Gastroesophageal sphincter (tissue), 4 donors: ENCODE measurements around the gene MRPL47. TPM values are rescaled to one million over a fixed set of nuclear protein-coding genes. Genes with fewer than 3 reads are reported as not detected.

Experiments used
- ATAC-seq: fragments of 150-250 bp; one replicate; pipeline ENCODE4 v1.9.1; 2016; ENCODE audit warnings: mild to moderate bottlenecking, moderate library complexity
- H3K27ac ChIP-seq, 4 donors: fragments of 200-600 bp; sonication (generic) in 3 of 4; 1 replicate in 3 of 4; 2 replicates in 1 of 4; pipeline ENCODE4 v1.5.1; 2016 to 2019
- H3K27me3 ChIP-seq: fragments of 200-600 bp; sonication (generic); one replicate; pipeline ENCODE4 v1.5.1; 2019
- H3K36me3 ChIP-seq, 2 donors: fragments of 200-600 bp; sonication (generic); one replicate each; pipeline ENCODE4 v1.5.1; 2019; ENCODE audit warnings: control low read depth in 1 of 2
- H3K4me1 ChIP-seq, 3 donors: fragments of 200-600 bp; sonication (generic); 1 replicate in 2 of 3; 2 replicates in 1 of 3; pipeline ENCODE4 v1.5.1; 2016 to 2019; ENCODE audit warnings: control low read depth in 2 of 3
- H3K4me3 ChIP-seq, 2 donors: fragments of 200-600 bp; sonication (generic); one replicate each; pipeline ENCODE4 v1.5.1; 2019; ENCODE audit warnings: mild to moderate bottlenecking in 1 of 2, moderate library complexity in 1 of 2
- H3K9me3 ChIP-seq, 3 donors: fragments of 200-600 bp; sonication (generic); one replicate each; pipeline ENCODE4 v1.5.1; 2017 to 2019; ENCODE audit warnings: control low read depth in 2 of 3
- EP300 ChIP-seq: sonication (generic); formaldehyde crosslinking; IDR thresholded peaks from one replicate; pipeline ENCODE4 v1.6.1; 2017; ENCODE audit warnings: antibody characterized with exemption, mild to moderate bottlenecking
- POLR2A ChIP-seq, 2 donors: fragments of 450-650 bp; IDR thresholded peaks; one replicate each; pipeline ENCODE4 v1.6.1; 2017; ENCODE audit warnings: antibody characterized with exemption in 2 of 2, mild to moderate bottlenecking in 2 of 2, moderate library complexity in 1 of 2
- POLR2AphosphoS5 ChIP-seq: sonication (generic); formaldehyde crosslinking; IDR thresholded peaks from one replicate; pipeline ENCODE4 v1.6.1; 2017; ENCODE audit warnings: antibody characterized with exemption
- WGBS, 2 donors: methylation state at CpG; one replicate each; pipeline ENCODE4 v1.1.5; 2018; ENCODE audit warnings: low coverage in 1 of 2; 5-methylcytosine and 5-hydroxymethylcytosine counted together
- small RNA-seq, 4 donors: library from RNA; depleted of rRNA; stranded (forward); fragments of <200 nt; gene quantifications; one replicate each; pipeline ENCODE3, GENCODE V24; 2016
- total RNA-seq, 4 donors: library from RNA; depleted of rRNA; stranded (reverse); fragments of >200 nt; gene quantifications; one replicate each; pipeline ENCODE4 v1.1.0, GENCODE V29; 2016
- TF ChIP-seq, protein P1 (sequence below), 4 experiments: fragments of 200-600 bp in 2 of 4; fragments of 450-650 bp in 2 of 4; sonication (generic) in 1 of 4; IDR thresholded peaks; one replicate each; pipeline ENCODE4 v1.5.1; 2017 to 2019; ENCODE audit warnings: antibody characterized with exemption in 4 of 4, mild to moderate bottlenecking in 2 of 4, moderate library complexity in 2 of 4

MRPL47 gene
- total RNA-seq, 4 donors from 2014 or later: 20.1 to 32.3 (median 24.8) TPM

DNA sequence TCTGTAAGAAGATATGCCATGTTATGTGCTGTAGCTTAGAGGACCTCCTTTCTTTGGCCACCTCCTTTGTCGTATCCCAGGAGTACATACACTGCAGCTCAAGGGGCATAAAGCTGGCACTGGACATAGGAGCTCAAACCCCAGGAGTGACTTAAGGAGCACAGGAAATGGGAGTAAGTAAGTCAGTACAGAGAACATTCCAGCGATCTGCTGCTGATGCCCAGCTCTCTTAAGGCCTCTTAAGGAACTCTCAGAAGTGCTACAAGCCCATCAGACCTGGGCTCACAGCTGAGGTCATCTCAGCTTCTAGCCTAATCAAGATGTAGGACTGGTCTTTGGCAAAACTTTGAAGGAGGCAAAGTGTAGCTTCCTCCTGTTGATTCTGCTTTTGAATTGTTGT, 63.3 kb downstream of the MRPL47 start:
- no peak for TF ChIP-seq EP300
- TF ChIP-seq, protein P1, sequence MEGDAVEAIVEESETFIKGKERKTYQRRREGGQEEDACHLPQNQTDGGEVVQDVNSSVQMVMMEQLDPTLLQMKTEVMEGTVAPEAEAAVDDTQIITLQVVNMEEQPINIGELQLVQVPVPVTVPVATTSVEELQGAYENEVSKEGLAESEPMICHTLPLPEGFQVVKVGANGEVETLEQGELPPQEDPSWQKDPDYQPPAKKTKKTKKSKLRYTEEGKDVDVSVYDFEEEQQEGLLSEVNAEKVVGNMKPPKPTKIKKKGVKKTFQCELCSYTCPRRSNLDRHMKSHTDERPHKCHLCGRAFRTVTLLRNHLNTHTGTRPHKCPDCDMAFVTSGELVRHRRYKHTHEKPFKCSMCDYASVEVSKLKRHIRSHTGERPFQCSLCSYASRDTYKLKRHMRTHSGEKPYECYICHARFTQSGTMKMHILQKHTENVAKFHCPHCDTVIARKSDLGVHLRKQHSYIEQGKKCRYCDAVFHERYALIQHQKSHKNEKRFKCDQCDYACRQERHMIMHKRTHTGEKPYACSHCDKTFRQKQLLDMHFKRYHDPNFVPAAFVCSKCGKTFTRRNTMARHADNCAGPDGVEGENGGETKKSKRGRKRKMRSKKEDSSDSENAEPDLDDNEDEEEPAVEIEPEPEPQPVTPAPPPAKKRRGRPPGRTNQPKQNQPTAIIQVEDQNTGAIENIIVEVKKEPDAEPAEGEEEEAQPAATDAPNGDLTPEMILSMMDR (IDR thresholded peaks at IDR 0.05): no peak
- TF ChIP-seq POLR2AphosphoS5: no peak
- no peak for TF ChIP-seq POLR2A (IDR thresholded peaks at IDR 0.05)
- H3K9me3 ChIP-seq: no peaks in the 10 kb centered on the region
- 83 to 88% methylated on average over 1 to 2 of the region's 2 CpGs for WGBS, 2 donors
- ATAC-seq: no peak
- H3K4me1 ChIP-seq: peaks cover 0 to 9% (median 0%) of the 10 kb centered on the region in 3 donors
- H3K27ac ChIP-seq: no peak overlapping the region
- no peaks in the 10 kb centered on the region for H3K36me3 ChIP-seq
- no peak overlapping the region for H3K4me3 ChIP-seq
- H3K27me3 ChIP-seq: no peaks in the 10 kb centered on the region

Small RNA genes within 50 kb of the gene (small RNA-seq; reads per million reads assigned to genes)
- gene AC090425.1: 0 reads per million in 4 donors
- 0 reads per million in 4 donors for gene RF01210

Other genes with a start within 250 kb of the MRPL47 start
- gene GNB4, start 153.2 kb downstream of the MRPL47 start, total RNA-seq: 100 to 1,000 TPM in 1 of 4 donors, 10 to 100 TPM in 3; 74.2 to 158 (median 82.1) TPM
- 10 to 100 TPM; 26.1 to 33.5 (median 29.9) TPM for gene ACTL6A, start 41.7 kb downstream of the MRPL47 start, total RNA-seq
- gene NDUFB5, start 156 bp upstream of the MRPL47 start, total RNA-seq: 100 to 1,000 TPM in 2 of 4 donors, 10 to 100 TPM in 2; 73.6 to 137 (median 100) TPM
- 10 to 100 TPM in 3 of 4 donors, 1 to 10 TPM in 1; 6.7 to 12.1 (median 11.3) TPM for gene USP13, start 48.4 kb upstream of the MRPL47 start, total RNA-seq